ENCODE results near the gene CTU2.

The CTU2 gene

DNA sequence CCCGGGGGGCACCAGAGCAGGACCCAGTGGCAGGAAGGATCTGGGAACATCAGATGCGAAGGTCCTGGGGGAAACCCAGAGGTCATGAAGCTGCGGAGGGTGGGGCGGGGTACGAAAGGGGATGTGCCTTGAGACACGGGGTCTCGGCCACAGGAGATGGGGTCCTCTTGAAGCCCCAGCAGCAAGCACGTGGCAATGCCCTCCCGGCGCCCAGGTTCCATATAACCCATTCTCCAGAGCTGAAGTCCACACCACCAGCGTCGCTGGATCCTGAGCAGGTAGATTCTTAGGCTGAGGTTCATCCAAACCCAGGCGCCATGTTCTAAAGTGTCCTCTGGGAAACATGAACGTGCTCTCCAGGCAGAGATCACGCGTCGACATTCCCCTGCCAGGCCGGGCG lies 57.8 kb downstream of the CTU2 start:
- no peak for DNase-seq

DNA sequence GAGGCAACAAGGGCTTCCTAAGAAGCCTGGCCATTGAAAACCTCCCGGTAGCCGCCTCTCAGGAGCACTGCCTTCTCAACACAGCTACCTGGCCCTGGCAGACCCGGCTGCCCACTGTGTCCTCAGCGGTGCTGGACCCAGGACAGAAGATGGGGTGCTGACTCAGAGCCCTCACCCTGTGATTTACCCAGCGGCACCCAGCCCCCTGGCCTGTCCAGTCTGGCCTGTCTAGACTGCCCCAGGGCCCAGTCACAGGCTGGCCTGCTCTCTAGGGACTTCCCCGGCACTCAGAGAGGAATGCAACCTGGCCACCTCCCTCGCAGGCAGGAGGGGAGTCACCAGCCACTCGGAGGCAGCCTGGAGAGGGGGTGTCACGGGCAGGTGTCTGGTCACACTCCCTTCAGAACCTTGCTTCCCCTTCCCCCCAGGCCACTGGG lies 58.6 kb downstream of the CTU2 start:
- DNase-seq = no peak
